NCI-H2171 treated with DMSO at 0.1 percent for 48 hours (cell line): ENCODE measurements around the gene HMCN2.

Experiments used
- DNase-seq: peaks from one replicate; lab custom pipeline; 2025; lab: John Stamatoyannopoulos, UW

HMCN2 gene

DNA sequence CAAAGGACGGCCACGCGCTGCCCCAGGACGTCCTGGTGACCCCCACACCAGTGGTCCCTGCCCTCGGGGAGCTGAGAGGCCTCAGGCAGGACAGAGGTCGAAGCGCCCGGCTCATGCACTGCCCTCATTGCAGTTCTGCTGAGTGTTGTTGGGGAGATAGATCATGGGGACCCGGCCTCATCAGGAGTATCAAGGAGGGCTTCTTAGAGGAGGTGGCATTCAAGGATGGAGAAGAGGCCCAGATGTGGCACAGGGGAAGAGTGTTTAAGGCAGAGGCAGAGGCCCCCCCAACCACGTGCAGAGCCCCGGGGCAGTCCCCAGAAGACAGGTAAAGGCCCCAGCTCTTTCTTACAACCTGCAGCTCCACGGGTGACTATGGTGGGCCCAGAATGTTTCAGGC lies 205.4 kb downstream of the HMCN2 start:
- DNase-seq, result no peak

- DNase-seq, result peak; percentile 76
Observed at GRCh38 chr9:130471411-130472183, 206.0 kb downstream of the HMCN2 start.

DNA sequence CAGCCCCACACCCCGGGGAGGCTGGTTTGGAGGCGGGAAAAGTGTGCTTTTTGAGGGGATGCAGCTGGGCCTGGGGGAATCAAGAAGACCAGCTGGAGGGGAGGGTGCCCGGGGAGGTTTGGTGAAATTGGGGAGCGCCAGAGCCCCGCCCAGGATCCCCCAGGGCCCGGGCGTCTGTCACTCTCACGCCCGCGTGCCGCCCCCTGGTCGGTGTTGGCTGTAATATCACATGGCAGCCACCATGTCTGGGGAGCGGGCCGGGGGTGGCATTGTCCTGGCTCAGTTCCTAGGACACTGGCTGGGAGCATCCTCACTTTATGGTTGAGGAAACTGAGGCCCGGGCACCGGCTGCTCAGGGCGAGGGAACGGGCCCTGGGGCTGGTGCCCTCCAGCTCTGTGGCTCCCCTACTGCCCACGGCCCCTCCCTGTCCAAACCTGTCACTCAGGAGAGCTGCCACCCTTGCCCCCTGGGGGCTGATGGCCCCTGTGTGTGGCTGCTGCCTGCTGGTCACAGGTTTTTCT lies 206.7 kb downstream of the HMCN2 start:
- DNase-seq, result peak; percentile 72

GRCh38 chr9:130473009-130473408 lies 207.4 kb downstream of the HMCN2 start:
- peak; percentile 59 for DNase-seq

DNA sequence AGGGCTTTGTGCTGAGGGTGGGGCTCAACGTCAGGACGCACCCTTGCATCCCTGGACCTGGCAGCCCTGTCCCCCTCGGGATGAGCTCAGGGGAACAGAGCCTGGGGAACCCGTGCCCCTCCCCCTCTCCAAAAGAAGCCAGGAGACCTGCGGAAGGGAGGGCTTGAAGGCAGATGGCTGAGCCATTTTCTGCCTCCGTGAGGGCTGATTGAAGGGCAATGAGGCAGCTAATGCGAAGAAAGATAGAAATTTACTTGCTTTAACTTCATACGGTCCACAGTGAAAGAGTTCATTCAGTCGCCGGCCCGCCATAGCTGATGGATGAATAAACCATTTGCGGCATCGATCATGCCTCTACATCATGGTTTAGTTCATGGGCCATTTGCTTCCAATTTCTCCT lies 208.0 kb downstream of the HMCN2 start:
- DNase-seq, result peak; percentile 91

DNA sequence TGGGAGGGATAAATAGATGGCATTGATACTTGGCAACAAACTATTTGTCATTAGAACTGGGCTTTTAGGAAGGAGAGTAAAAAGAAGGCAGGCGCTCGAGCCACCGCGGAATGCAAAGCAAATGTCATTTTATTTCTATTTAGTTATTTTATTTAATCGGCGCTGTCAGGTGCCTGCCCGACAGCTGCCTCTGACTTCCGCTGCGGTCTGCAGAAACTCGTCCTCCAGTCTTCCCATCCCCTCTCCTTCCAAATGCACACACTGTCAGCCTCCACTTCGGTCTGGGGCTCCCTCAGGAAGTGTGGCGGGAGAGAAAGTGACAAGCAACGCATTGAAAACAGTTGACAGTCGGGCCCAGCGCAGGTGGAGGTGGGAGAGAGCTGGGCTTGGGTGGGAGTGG lies 208.5 kb downstream of the HMCN2 start:
- peak; percentile 71 for DNase-seq

- DNase-seq, result peak; percentile 40
Observed at GRCh38 chr9:130476151-130476730, 210.7 kb downstream of the HMCN2 start.

- no peak for DNase-seq
Observed at GRCh38 chr9:130477564-130477963, 212.0 kb downstream of the HMCN2 start.

GRCh38 chr9:130478152-130478551 lies 212.6 kb downstream of the HMCN2 start:
- no peak for DNase-seq

DNA sequence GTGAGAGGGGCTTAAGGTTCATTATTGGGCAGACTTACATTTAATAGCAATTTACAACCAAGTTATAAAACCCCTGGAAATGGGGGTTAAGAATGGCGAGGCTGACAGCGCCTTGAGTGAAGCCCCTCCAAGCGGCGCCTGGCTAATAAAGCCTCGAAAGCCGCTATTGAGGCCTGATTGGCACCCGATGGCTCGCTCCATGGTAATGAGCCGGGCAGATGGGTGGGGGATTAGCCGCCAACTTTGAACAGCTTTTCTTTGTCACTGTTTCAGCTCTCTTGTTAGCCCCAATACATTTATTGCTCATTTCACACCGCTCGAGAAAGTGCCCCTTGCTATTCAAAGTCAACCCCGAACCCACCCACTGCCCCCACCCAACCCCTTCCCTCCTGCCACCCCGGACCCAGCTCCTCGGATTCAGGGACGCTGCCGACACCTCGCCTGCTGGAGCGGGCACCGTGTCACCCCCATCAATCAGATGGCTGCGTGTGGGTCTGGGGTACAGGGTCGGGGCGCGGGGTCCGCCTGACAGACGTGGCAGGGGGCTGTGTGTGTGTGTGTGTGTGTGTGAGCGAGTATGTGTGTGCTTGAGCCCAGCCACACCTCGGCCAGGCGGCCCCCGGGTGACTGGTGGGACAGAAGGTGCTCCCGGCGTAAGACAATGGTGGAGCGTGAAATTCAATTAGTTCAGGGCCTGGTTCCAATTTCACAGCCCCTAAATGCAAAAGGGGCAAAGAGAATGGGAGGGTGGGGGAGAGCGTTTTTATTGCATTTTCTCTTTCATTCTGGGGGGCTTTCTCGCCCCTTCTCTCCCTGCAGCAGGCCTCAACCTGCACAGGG lies 213.4 kb downstream of the HMCN2 start:
- peak; percentile 92 for DNase-seq

- DNase-seq, result no peak
Observed at GRCh38 chr9:130479587-130479986, 214.0 kb downstream of the HMCN2 start.

- DNase-seq, result no peak
Observed at GRCh38 chr9:130480673-130481072, 215.1 kb downstream of the HMCN2 start.

GRCh38 chr9:130482463-130482862 lies 216.9 kb downstream of the HMCN2 start:
- no peak for DNase-seq

- peak; percentile 43 for DNase-seq
Observed at GRCh38 chr9:130483371-130483971, 217.9 kb downstream of the HMCN2 start.
